ENCODE results near the gene STRADA.
"Not testable (repeated sequence)": the region's sequence is repeated elsewhere in the genome, so short reads cannot be mapped to it uniquely, and the experiment has no call there.

The STRADA gene

GRCh38 chr17:63758428-63758827 lies 16.8 kb upstream of the STRADA start:
- DNase-seq (ENCODE audit: low read depth in 1 of 2, low spot score in 1 of 2), result no peak

GRCh38 chr17:63754046-63754445 lies 12.4 kb upstream of the STRADA start:
- DNase-seq (ENCODE audit: low read depth in 1 of 2, low spot score in 1 of 2), result no peak

DNA sequence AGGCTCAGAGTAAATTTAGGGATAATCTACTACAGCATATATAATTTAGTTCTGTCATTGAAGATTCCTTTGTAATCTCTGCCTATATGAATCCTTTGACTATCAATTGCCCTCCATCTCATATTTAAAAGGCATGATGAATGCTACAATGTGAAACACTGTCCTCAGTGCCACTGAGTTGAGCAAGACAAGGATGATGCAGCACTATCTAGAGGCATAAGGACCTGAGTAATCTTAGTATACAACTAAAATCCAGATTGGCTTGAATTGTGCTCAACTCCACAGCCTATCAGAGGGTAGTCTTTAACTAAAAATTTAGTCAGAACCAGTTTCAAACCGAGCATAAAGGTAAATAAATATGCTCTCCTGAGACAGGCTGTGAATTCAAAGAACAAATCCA lies 11.6 kb upstream of the STRADA start:
- DNase-seq (ENCODE audit: low read depth in 1 of 2, low spot score in 1 of 2), result no peak

GRCh38 chr17:63752707-63753106 lies 11.1 kb upstream of the STRADA start:
- DNase-seq (ENCODE audit: low read depth in 1 of 2, low spot score in 1 of 2), result no peak

GRCh38 chr17:63751806-63752205 lies 10.2 kb upstream of the STRADA start:
- DNase-seq (ENCODE audit: low read depth in 1 of 2, low spot score in 1 of 2), result no peak

GRCh38 chr17:63741143-63741407 lies 524 bp downstream of the STRADA start:
- peak in 1 of 2 donors; percentile 31 for DNase-seq (ENCODE audit: low read depth in 1 of 2, low spot score in 1 of 2)

DNA sequence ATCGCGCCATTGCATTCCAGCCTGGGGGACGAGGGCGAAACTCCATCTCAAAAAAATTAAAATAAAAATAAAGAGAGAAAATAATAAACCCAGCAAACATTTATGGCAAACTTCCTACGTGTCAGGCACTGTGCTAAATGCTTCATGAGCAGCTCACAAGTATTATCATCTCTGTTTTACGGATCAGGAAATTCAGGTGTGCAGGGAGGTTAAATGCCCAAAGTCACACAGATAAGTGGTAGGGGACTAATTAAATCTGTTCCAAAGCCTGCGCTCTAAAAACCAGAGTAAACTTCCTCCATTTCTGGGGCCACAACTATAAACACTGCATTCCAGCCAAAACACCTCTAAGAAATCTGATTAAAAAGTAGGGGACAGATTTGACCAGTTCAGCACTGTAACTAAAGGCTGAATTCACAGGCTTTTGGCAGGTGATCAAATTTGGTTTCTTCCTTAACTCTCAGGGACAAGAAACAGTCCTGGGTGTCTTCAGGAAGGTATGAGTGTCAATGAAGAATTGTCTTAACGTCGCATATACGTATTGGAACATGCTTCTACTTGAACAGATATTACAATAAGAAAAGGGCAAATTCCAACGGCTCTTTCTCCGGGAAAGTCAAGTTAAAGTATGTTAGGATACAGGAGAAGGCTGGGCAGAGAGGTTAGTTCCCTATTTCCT lies 996 bp downstream of the STRADA start:
- no peak for DNase-seq (ENCODE audit: low read depth in 1 of 2, low spot score in 1 of 2)

- no peak for DNase-seq (ENCODE audit: low read depth in 1 of 2, low spot score in 1 of 2)
Observed at GRCh38 chr17:63735691-63736090, 5.9 kb downstream of the STRADA start.

GRCh38 chr17:63722403-63722802 lies 19.2 kb downstream of the STRADA start:
- no peak for DNase-seq (ENCODE audit: low read depth in 1 of 2, low spot score in 1 of 2)

- DNase-seq (ENCODE audit: low read depth in 1 of 2, low spot score in 1 of 2), result not testable (repeated sequence)
Observed at GRCh38 chr17:63720194-63720593, 21.4 kb downstream of the STRADA start.

DNA sequence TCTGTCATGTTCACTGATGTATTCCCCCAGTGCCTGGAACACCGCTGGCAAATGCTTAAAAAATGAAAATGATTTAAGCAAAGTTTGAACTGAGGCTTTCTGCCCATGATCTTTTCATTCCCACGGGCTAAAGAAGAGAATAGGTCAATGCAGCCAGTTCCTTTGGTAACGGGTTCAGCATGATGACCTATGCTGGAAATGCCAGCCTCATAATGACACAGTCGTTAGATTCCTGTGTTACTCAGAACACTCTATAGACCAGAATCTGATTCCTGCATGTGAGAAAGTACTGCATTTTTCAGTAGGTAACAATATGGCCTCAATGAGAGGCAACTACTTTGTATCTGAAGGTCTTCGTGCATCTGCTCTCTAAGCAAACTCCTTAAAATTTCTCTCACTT lies 22.6 kb downstream of the STRADA start:
- no peak for DNase-seq (ENCODE audit: low read depth in 1 of 2, low spot score in 1 of 2)

DNA sequence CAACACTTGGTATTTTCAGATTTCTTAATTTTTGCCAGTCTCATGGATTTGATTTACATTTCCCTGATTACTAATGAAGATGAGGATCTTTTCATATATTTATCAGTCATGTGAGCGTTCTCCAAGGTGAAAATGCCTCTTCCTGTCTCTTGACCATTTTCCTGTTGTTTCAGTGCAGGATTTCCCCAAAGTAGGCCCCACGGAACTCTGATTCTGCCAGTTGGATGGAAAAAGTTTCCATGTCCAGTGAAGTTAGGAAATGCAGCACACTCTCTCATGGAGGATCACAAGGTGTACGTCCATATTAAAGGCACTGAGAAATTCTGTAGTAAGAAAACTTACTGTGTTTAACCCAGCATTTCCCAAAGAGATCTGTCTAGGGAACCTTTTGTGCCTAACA lies 25.2 kb downstream of the STRADA start:
- no peak for DNase-seq (ENCODE audit: low read depth in 1 of 2, low spot score in 1 of 2)

- DNase-seq (ENCODE audit: low read depth in 1 of 2, low spot score in 1 of 2), result no peak
Observed at GRCh38 chr17:63714550-63715277, 26.9 kb downstream of the STRADA start.

GRCh38 chr17:63709110-63709509 lies 32.5 kb downstream of the STRADA start:
- DNase-seq (ENCODE audit: low read depth in 1 of 2, low spot score in 1 of 2), result no peak

DNA sequence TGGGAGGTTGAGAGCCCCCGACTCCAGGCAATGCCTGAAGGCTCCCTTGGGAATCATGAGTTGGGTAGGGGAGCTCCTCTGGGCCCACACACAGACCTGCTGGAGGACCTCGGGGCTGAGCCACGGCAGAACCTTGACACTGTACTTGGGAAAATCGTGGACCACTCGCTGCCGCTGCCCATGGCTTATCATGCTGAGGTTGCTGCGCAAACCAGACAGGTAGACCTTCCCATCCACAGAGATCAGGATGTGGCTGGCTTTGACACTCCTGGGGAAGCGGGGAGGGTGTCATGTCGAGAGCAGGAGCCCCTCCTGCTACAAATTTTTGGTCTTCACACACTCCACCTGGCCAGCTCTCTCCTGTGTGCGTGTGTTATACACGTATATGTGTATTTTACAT lies 34.4 kb downstream of the STRADA start:
- DNase-seq (ENCODE audit: low read depth in 1 of 2, low spot score in 1 of 2), result no peak

DNA sequence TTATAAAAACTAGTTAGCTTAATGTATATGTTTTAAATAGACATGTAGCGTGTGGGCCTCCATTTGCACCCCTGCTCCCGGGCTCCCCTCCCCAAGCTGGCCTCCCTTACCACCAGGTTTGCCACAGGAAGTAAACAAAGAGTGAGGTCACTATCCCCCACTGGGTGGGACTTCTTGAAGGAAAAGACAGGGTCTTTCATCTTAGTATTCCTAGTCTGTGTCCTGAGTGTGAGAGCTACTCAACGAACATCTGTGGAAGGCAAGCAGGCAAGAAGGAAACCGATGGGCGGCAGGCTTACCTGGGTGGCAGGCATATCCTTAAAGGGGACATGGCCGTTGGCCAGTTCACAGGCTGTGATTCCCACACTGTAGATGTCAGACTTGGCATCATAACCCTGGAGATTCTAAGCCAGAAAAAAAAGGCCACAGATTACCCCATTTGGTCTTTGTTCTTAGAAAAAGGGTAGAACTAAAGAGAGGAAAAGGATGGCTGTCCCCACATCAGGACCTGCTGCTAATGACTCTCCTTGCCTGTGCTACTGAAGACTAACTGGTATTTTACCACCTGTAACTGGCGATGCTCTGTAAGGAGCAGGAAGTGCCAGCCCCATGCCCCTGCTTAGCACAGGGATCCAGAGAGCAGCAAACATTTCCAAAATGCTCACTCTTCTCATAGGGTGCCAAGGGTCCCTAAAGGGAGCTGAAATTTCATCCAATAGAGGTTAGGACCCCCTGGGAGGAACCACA lies 35.1 kb downstream of the STRADA start:
- DNase-seq (ENCODE audit: low read depth in 1 of 2, low spot score in 1 of 2), result no peak

DNA sequence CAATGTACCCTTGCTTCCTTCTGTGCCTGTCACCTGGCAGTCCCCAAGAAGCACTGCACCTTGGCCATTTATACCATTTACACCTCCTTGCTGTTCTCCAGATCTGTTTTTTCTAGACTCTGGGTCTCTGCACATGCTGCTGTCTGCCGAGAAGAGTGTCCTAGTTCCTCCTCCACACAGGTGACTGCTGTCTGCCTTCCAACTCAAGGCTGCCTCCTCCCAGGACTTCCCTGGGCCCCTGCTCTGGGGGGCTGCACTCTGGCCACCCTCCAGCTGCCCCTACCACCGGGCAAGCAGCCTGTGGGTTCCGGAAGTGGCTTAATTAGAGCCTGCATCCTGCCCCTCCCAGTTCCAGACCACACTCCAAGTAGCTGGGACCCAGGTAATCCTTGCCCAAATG lies 35.9 kb downstream of the STRADA start:
- no peak for DNase-seq (ENCODE audit: low read depth in 1 of 2, low spot score in 1 of 2)

DNA sequence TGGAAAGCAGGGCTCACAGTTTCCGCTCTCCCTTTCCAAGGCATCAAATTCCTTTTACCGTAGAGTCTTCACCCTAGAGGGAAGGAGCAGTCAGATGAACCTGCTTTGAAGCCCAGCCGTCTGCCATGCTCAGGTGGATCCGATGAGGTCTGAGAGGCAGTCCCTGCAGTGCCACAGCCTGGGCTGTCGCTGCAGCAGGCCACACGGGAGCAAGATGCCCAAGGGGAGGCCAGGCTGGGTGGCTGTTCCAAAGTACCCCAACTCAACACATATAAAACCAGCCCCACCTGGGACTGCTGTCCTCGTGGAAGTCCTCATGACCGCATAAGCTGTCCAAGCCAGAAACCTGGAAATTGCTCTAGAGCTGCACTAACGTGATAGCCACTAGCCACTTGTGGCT lies 36.8 kb downstream of the STRADA start:
- DNase-seq (ENCODE audit: low read depth in 1 of 2, low spot score in 1 of 2), result no peak

- DNase-seq (ENCODE audit: low read depth in 1 of 2, low spot score in 1 of 2), result no peak
Observed at GRCh38 chr17:63704259-63704576, 37.4 kb downstream of the STRADA start.

- DNase-seq (ENCODE audit: low read depth in 1 of 2, low spot score in 1 of 2), result no peak
Observed at GRCh38 chr17:63703556-63704258, 37.9 kb downstream of the STRADA start.

- DNase-seq (ENCODE audit: low read depth in 1 of 2, low spot score in 1 of 2), result no peak
Observed at GRCh38 chr17:63703029-63703428, 38.6 kb downstream of the STRADA start.

- DNase-seq (ENCODE audit: low read depth in 1 of 2, low spot score in 1 of 2), result no peak
Observed at GRCh38 chr17:63702721-63703015, 38.9 kb downstream of the STRADA start.

Data from stimulated activated CD4-positive, alpha-beta T cell treated with anti-CD3 and anti-CD28 coated beads, Interleukin-15, amount 100 ng/mL, for 1 hour (primary cell).